Stomach (tissue), 9 donors: ENCODE measurements around the gene GNG3. TPM values are rescaled to one million over a fixed set of nuclear protein-coding genes. Genes with fewer than 3 reads are reported as not detected.

ENCODE experiments used
- DNase-seq, 2 donors: peaks; one replicate each; pipeline versions ENCODE4 v3.0.0 to v3.0.0-alpha.2; 2013 to 2019
- H3K27ac ChIP-seq, 5 donors: fragments of 200-600 bp in 4 of 5; sonication (generic) in 4 of 5; one replicate each; pipeline ENCODE4 v1.5.1; 2013 to 2019; ENCODE audit warnings: mild to moderate bottlenecking in 1 of 5, moderate library complexity in 1 of 5
- H3K27me3 ChIP-seq, 3 donors: fragments of 200-600 bp; sonication (generic); one replicate each; pipeline ENCODE4 v1.5.1; 2017 to 2019; ENCODE audit warnings: mixed run types in 1 of 3
- H3K36me3 ChIP-seq, 4 donors: fragments of 200-600 bp; sonication (generic); 1 replicate in 3 of 4; 2 replicates in 1 of 4; pipeline ENCODE4 v1.5.1; 2016 to 2019
- H3K4me1 ChIP-seq, 4 donors: fragments of 200-600 bp; sonication (generic); one replicate each; pipeline ENCODE4 v1.5.1; 2016 to 2019
- H3K4me3 ChIP-seq, 4 donors: fragments of 200-600 bp; sonication (generic) in 3 of 4; one replicate each; pipeline ENCODE4 v1.5.1; 2016 to 2019; ENCODE audit warnings: mild to moderate bottlenecking in 1 of 4
- H3K9me3 ChIP-seq, 4 donors: fragments of 200-600 bp; sonication (generic); one replicate each; pipeline ENCODE4 v1.5.1; 2016 to 2019
- CTCF ChIP-seq, 7 experiments: fragments of 450-650 bp in 4 of 7; fragments of 200-600 bp in 3 of 7; sonication (generic) in 3 of 7; IDR thresholded peaks; one replicate each; pipeline ENCODE4 v1.5.1; 2016 to 2019; ENCODE audit warnings: antibody characterized with exemption in 7 of 7, control low read depth in 2 of 7, mild to moderate bottlenecking in 1 of 7
- EP300 ChIP-seq: sonication (generic); formaldehyde crosslinking; IDR thresholded peaks from one replicate; pipeline ENCODE4 v1.6.1; 2017; ENCODE audit warnings: antibody characterized with exemption
- POLR2A ChIP-seq, 4 donors: fragments of 450-650 bp; IDR thresholded peaks; one replicate each; pipeline ENCODE4 v1.6.1; 2016; ENCODE audit warnings: antibody characterized with exemption in 4 of 4, control low read depth in 2 of 4, mild to moderate bottlenecking in 1 of 4, moderate library complexity in 1 of 4
- POLR2AphosphoS5 ChIP-seq, 3 donors: sonication (generic); formaldehyde crosslinking; IDR thresholded peaks; one replicate each; pipeline ENCODE4 v1.6.1; 2016; ENCODE audit warnings: antibody characterized with exemption in 3 of 3
- WGBS, 5 donors: extraction: QIAGEN DNeasy Blood & Tissue Kit in 3 of 5; methylation state at CpG; one replicate each; pipeline versions ENCODE4 v1.1.5 to v1.1.7; 2013 to 2018; 5-methylcytosine and 5-hydroxymethylcytosine counted together
- intact Hi-C: fragments of 100-400 bp; cut with DNase I; formaldehyde crosslinking; loops from one replicate; pipeline ENCODE4 v1.15.1; 2023; ENCODE audit warnings: low total_unique reads
- polyA plus RNA-seq, 3 donors: library from polyadenylated mRNA; stranded (reverse); fragments of 200-250 nt; gene quantifications; one replicate each; pipeline ENCODE4 v1.2.3, GENCODE V29; 2013
- total RNA-seq, 5 donors: library from RNA; depleted of rRNA; stranded (reverse); fragments of >200 nt; gene quantifications; one replicate each; pipeline versions ENCODE4 v1.1.0 to v1.2.3, GENCODE V29; 2014 to 2016
- donor health status: healthy with polysubstance abuse.
- donor health status: Bipolar disorder and iron deficiency.
- donor health status: healthy.

GNG3 gene
- total and polyA plus RNA-seq, 8 donors: 0.75 TPM; not detected in 7

- no peaks in the 10 kb centered on the region for H3K9me3 ChIP-seq
- H3K4me3 ChIP-seq: no peak overlapping the region
- H3K4me1 ChIP-seq: peaks cover 18 to 48% (median 32%) of the 10 kb centered on the region in 4 donors
- H3K27me3 ChIP-seq: no peaks in the 10 kb centered on the region
- peak overlapping the region in 3 of 5 donors; percentile 18 to 93 (median 91) for H3K27ac ChIP-seq
- H3K36me3 ChIP-seq: peaks cover 19 to 22% (median 22%) of the 10 kb centered on the region in 4 donors
- peak; percentile 47 to 87 for DNase-seq
- TF ChIP-seq POLR2A (IDR thresholded peaks at IDR 0.05): no peak
- peak in 1 of 3 donors; percentile 46 for TF ChIP-seq POLR2AphosphoS5 (IDR thresholded peaks at IDR 0.05)
- TF ChIP-seq CTCF (IDR thresholded peaks at IDR 0.05): peak in 5 of 7 experiments; percentile 38 to 52 (median 50)
- intact Hi-C loops: no loop called here
- 34 to 41% (median 36%) methylated on average over 3 to 4 of the region's 4 CpGs for WGBS, 5 donors
Measured at GRCh38 chr11:62680825-62681240, 26.6 kb upstream of the GNG3 start.

DNA sequence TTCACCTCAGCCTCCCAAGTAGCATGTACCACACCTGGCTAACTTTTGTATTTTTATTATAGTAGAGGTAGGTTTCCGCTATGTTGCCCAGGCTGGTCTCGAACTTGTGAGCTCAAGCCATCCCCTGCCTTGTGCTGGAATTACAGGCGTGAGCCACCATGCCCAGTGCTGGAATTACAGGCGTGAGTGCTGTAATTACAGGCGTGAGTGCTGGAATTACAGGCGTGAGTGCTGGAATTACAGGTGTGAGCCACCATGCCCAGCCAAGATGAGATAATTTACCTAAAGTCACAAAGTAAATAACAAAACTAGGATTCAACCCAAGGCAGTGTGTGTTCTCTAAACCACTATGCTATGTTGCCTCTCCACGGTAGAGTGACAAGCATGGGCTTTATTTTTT, 25.0 kb upstream of the GNG3 start:
- no peak overlapping the region for H3K27ac ChIP-seq
- H3K9me3 ChIP-seq: no peaks in the 10 kb centered on the region
- TF ChIP-seq POLR2AphosphoS5 (IDR thresholded peaks at IDR 0.05): no peak
- TF ChIP-seq EP300: no peak
- TF ChIP-seq CTCF (IDR thresholded peaks at IDR 0.05): no peak
- no peak for TF ChIP-seq POLR2A (IDR thresholded peaks at IDR 0.05)
- DNase-seq: no peak
- H3K4me3 ChIP-seq: no peak overlapping the region
- intact Hi-C loops: no loop called here
- peaks cover 4 to 6% (median 5%) of the 10 kb centered on the region in 4 donors for H3K36me3 ChIP-seq
- peaks cover 0 to 6% (median 1%) of the 10 kb centered on the region in 3 donors for H3K27me3 ChIP-seq
- H3K4me1 ChIP-seq: peaks cover 17 to 35% (median 22%) of the 10 kb centered on the region in 4 donors
- 49 to 70% (median 60%) methylated on average over 7 of the region's 7 CpGs for WGBS, 5 donors

- intact Hi-C loops: no loop called here
- Histone ChIP-seq H3K27me3 (peaks cover 0 to 15% (median 10%) of the 10 kb centered on the region in 3 donors), H3K9me3 (no peaks in the 10 kb centered on the region), H3K4me1 (peaks cover 8 to 13% (median 10%) of the 10 kb centered on the region in 4 donors), H3K4me3 (peak overlapping the region; percentile 36 to 46 (median 39)), H3K36me3 (peaks cover 23 to 32% (median 30%) of the 10 kb centered on the region in 4 donors), H3K27ac (peak overlapping the region in 4 of 5 donors; percentile 57 to 78 (median 70))
- TF ChIP-seq POLR2A (IDR thresholded peaks at IDR 0.05) (no peak), EP300 (no peak), CTCF (IDR thresholded peaks at IDR 0.05) (no peak), POLR2AphosphoS5 (IDR thresholded peaks at IDR 0.05) (no peak)
- WGBS, 5 donors: 29 to 53% (median 38%) methylated on average over 38 to 74 of the region's 74 CpGs
- peak in 1 of 2 donors; percentile 58 for DNase-seq
Measured at GRCh38 chr11:62687508-62688396, 19.7 kb upstream of the GNG3 start.

- H3K4me3 ChIP-seq: peak overlapping the region; percentile 36 to 46 (median 39)
- no peak for DNase-seq
- intact Hi-C loops: no loop called here
- peaks cover 0 to 15% (median 10%) of the 10 kb centered on the region in 3 donors for H3K27me3 ChIP-seq
- TF ChIP-seq EP300 (no peak), POLR2A (IDR thresholded peaks at IDR 0.05) (no peak), POLR2AphosphoS5 (IDR thresholded peaks at IDR 0.05) (no peak), CTCF (IDR thresholded peaks at IDR 0.05) (no peak)
- H3K36me3 ChIP-seq: peaks cover 31 to 39% (median 37%) of the 10 kb centered on the region in 4 donors
- peaks cover 8 to 13% (median 10%) of the 10 kb centered on the region in 4 donors for H3K4me1 ChIP-seq
- no peaks in the 10 kb centered on the region for H3K9me3 ChIP-seq
- peak overlapping the region in 4 of 5 donors; percentile 57 to 78 (median 70) for H3K27ac ChIP-seq
- 23 to 36% (median 30%) methylated on average over 1 of the region's 1 CpG for WGBS, 5 donors
Measured at GRCh38 chr11:62688491-62688890, 19.0 kb upstream of the GNG3 start.
